Measurements from ENCODE around the gene UROC1. TPM values are rescaled to one million over a fixed set of nuclear protein-coding genes. Genes with fewer than 3 reads are reported as not detected.

UROC1 gene
- total and polyA plus RNA-seq, 9 of the 15 experiments (the other 6 are each of a cell fraction or from before 2014, with no cell fraction given) = not detected

DNA sequence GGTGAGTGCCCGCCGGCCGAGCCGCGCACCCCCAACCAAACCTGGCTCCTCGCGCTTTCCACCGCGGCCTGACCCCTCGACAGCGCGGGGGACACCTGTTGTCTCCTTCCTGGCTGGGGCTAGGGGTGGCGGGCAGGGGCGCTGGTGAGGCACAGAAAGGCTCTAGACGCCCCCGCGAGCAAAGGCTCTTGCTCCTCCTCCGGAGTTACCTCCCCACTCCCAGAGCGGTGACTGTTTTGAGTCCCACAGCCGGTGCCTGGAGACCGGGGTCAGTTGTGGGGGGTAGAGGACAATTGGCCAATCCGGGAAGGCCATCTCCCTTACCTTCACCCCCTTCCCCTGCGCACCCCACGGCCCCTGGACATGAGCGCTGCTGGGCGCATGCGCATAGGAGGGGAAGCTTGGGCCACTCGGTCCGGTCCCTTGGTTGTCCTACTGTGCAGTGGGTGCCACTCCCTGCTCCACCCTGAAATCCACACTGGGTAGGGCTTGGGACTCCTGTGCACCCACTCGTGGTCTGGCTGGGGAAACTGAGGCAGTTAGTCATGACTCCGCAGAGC is 6.9 kb upstream of the UROC1 start:
- FAIRE-seq (no peak), DNase-seq (ENCODE audit: extremely low read depth in 1 of 4, low spot score in 3 of 4) (peak in 3 of 4 experiments; percentile 30 to 32 (median 31)), ATAC-seq (peak; percentile 29)
- CTCF ChIA-PET (ENCODE audit: low intra/inter-chr PET ratio) = interaction anchor here (0.6 to 0.7 kb wide), 2 partner anchors 16 to 459 kb away, joined by 3 read pairs; no protein-coding TSS in a partner anchor
- no peak overlapping the region for H3K9ac ChIP-seq (ENCODE audit: insufficient read depth in 1 of 2, low read depth in 2 of 2, low read length in 2 of 2)
- peaks cover 0 to 12% of the 10 kb centered on the region in 2 experiments; a peak in 2 of 5 replicates for H3K4me1 ChIP-seq (replicated peaks in 1 of 2; ENCODE audit: control insufficient read depth in 2 of 2, insufficient read depth in 2 of 2, low read length in 2 of 2)
- H4K20me1 ChIP-seq (replicated peaks; ENCODE audit: control insufficient read depth, insufficient read depth, low read length) = peaks cover 3% of the 10 kb centered on the region; the same call in 1 of the 2 replicates
- peak overlapping the region; percentile 5; the same call in 1 of the 2 replicates for H3K4me2 ChIP-seq (ENCODE audit: insufficient read depth, low read length)
- TF ChIP-seq GABPB1 (CRISPR knock-in tag; IDR thresholded peaks at IDR 0.05) (no peak), EGR1 (conservative IDR thresholded peaks at IDR 0.05) (peak; percentile 57), NRF1 (conservative IDR thresholded peaks at IDR 0.05 in 1 of 2, IDR thresholded peaks at IDR 0.05 in 1 of 2) (peak; percentile 80 to 83), RBM17 (IDR thresholded peaks at IDR 0.05; ENCODE audit: borderline replicate concordance, low read depth, low read length) (no peak)
- POLR2A ChIA-PET = no interaction called here
- peaks cover 0 to 10% of the 10 kb centered on the region in 2 experiments; a peak in 2 of 5 replicates for H3K27me3 ChIP-seq (ENCODE audit: control insufficient read depth in 2 of 2, insufficient read depth in 2 of 2, low read length in 2 of 2)
- in situ Hi-C loops (cut with MboI) = no loop called here
- no peaks in the 10 kb centered on the region for H3K79me2 ChIP-seq (ENCODE audit: control insufficient read depth, insufficient read depth, low read length)
- H3K4me3 ChIP-seq = peak overlapping the region; percentile 11; the same call in 1 of the 2 replicates
- H3K9me1 ChIP-seq (ENCODE audit: control insufficient read depth, insufficient read depth, low read length) = no peaks in the 10 kb centered on the region
- peak overlapping the region; percentile 55; the same call in 1 of the 2 replicates for H2AFZ ChIP-seq (ENCODE audit: low read depth, low read length)
- intact Hi-C loops (cut with micrococcal nuclease) = loop anchor here (10.0 kb wide), 2 partner anchors 140 to 220 kb away; no protein-coding TSS in a partner anchor
- no peaks in the 10 kb centered on the region for H3K36me3 ChIP-seq (ENCODE audit: control insufficient read depth, insufficient read depth, low read length)
- H3K27ac ChIP-seq (ENCODE audit: extremely low read depth, low read depth, low read length) = no peak overlapping the region
- H3K9me3 ChIP-seq (replicated peaks; ENCODE audit: control insufficient read depth, insufficient read depth, low read depth, low read length) = no peaks in the 10 kb centered on the region
- no TSS peak for BruUV-seq (replicated peaks)
- WGBS (ENCODE audit: insufficient coverage, low coverage, missing lambda C conversion rate) = 16% methylated on average over 13 of the region's 31 CpGs
